ENCODE measurements around the gene SHC2. TPM values are rescaled to one million over a fixed set of nuclear protein-coding genes. Genes with fewer than 3 reads are reported as not detected.

SHC2 gene
- total RNA-seq, 1 donor from 2014 or later = 35.4 TPM

DNA sequence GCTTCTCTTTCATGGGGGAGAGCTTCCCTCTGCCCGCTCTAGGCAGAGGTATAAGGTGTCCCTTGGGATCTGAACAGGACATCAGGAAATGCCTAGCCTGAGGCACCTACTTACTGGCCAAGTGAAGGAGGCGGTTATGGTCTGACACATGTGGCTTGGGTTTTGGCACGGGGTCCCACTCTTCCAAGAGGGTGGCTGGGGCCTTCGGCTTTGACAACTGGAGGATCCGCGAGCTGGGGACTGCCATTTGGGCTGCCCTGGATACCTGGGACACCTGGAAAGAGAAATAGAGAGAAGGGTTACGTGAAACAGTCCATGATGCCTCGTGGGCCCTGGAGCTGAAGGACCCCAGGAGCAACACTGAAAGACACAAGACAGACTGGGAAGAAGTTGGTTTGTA is 93.9 kb downstream of the SHC2 start:
- no peak for DNase-seq (ENCODE audit: extremely low spot score, unreplicated experiment)
- Mint-ChIP-seq H3K4me3 (no peak overlapping the region), H3K36me3 (no peaks in the 10 kb centered on the region), H3K27me3 (peaks cover 21% of the 10 kb centered on the region), H3K27ac (no peak overlapping the region), H3K4me1 (ENCODE audit: unreplicated experiment) (peaks cover 6% of the 10 kb centered on the region), H3K9me3 (no peaks in the 10 kb centered on the region)
- no peak for TF ChIP-seq CTCF (conservative IDR thresholded peaks at IDR 0.05)

Other genes starting within 250 kb of the SHC2 start
- gene PLPP2, start 169.6 kb downstream of the SHC2 start, total RNA-seq (ENCODE audit: low replicate concordance) = 7.6 and 8.6 TPM in 2 replicates
- gene MIER2, start 116.2 kb downstream of the SHC2 start, total RNA-seq (ENCODE audit: low replicate concordance) = 42.3 and 43.3 TPM in 2 replicates
- gene C2CD4C, start 51.9 kb downstream of the SHC2 start, total RNA-seq (ENCODE audit: low replicate concordance) = 6.0 and 7.2 TPM in 2 replicates
- gene MADCAM1, start 35.5 kb upstream of the SHC2 start, total RNA-seq (ENCODE audit: low replicate concordance) = 0.74 and 2.7 TPM in 2 replicates
- 18.0 and 26.1 TPM in 2 replicates for gene TPGS1, start 46.5 kb upstream of the SHC2 start, total RNA-seq (ENCODE audit: low replicate concordance)
- 93.0 and 95.0 TPM in 2 replicates for gene CDC34, start 70.7 kb upstream of the SHC2 start, total RNA-seq (ENCODE audit: low replicate concordance)
- 0.34 TPM in 1 of 2 replicates, not detected in the other for gene GZMM, start 83.0 kb upstream of the SHC2 start, total RNA-seq (ENCODE audit: low replicate concordance)
- gene BSG, start 111.6 kb upstream of the SHC2 start, total RNA-seq (ENCODE audit: low replicate concordance) = 497 and 522 TPM in 2 replicates
- 1.4 and 1.9 TPM in 2 replicates for gene HCN2, start 128.8 kb upstream of the SHC2 start, total RNA-seq (ENCODE audit: low replicate concordance)
- 52.2 and 59.8 TPM in 2 replicates for gene POLRMT, start 172.5 kb upstream of the SHC2 start, total RNA-seq (ENCODE audit: low replicate concordance)
- not detected in 2 replicates for gene FGF22, start 178.8 kb upstream of the SHC2 start, total RNA-seq (ENCODE audit: low replicate concordance)
- gene RNF126, start 202.2 kb upstream of the SHC2 start, total RNA-seq (ENCODE audit: low replicate concordance) = 38.1 and 41.3 TPM in 2 replicates
- 9.3 and 11.0 TPM in 2 replicates for gene FSTL3, start 215.4 kb upstream of the SHC2 start, total RNA-seq (ENCODE audit: low replicate concordance)
- gene PRSS57, start 234.4 kb upstream of the SHC2 start, total RNA-seq (ENCODE audit: low replicate concordance) = not detected in 2 replicates
- gene PALM, start 247.9 kb upstream of the SHC2 start, total RNA-seq (ENCODE audit: low replicate concordance) = 63.3 and 64.1 TPM in 2 replicates

All from type B pancreatic cell (in vitro differentiated cells).